HL-60 (cell line): ENCODE data around the gene GRAMD2A.

Experiments used
- DNase-seq, 2 experiments: peaks; one replicate each; pipeline ENCODE4 v3.0.0-alpha.2; 2010 to 2020; ENCODE audit warnings: low read depth in 1 of 2, low spot score in 1 of 2
- H3K27ac ChIP-seq: fragments of 250-450 bp; sonication (Bioruptor Pico); replicated peaks from 2 replicates; pipeline ENCODE4 v1.5.1; 2020; ENCODE audit warnings: mild to moderate bottlenecking, moderate library complexity
- H3K27me3 ChIP-seq: fragments of 250-450 bp; sonication (Bioruptor Pico); 2 replicates; pipeline ENCODE4 v1.5.1; 2021; ENCODE audit warnings: mild to moderate bottlenecking, moderate library complexity; ENCODE audit not compliant: insufficient read depth, poor library complexity, severe bottlenecking
- H3K4me3 ChIP-seq: replicated peaks from 2 replicates; pipeline ENCODE4 v1.5.1; 2011; ENCODE audit warnings: mild to moderate bottlenecking, control low read depth, low read length; ENCODE audit not compliant: insufficient read depth
- CTCF ChIP-seq: IDR thresholded peaks from one replicate; pipeline ENCODE4 v1.5.1; 2011; ENCODE audit warnings: low read length, control low read depth, inconsistent platforms; ENCODE audit not compliant: insufficient read depth
- GABPA ChIP-seq: IDR thresholded peaks from 2 replicates; pipeline ENCODE4 v1.6.1; 2012; ENCODE audit warnings: low read depth
- POLR2AphosphoS5 ChIP-seq: IDR thresholded peaks from 2 replicates; pipeline ENCODE4 v1.6.1; 2012; ENCODE audit warnings: low read depth
- REST ChIP-seq: IDR thresholded peaks from 2 replicates; pipeline ENCODE4 v1.6.1; 2012; ENCODE audit warnings: low read depth; ENCODE audit not compliant: insufficient replicate concordance
- SPI1 ChIP-seq: IDR thresholded peaks from 2 replicates; pipeline ENCODE4 v1.6.1; 2012; ENCODE audit warnings: low read depth, mild to moderate bottlenecking, borderline replicate concordance

GRAMD2A gene

GRCh38 chr15:72130272-72130671, 67.3 kb downstream of the GRAMD2A start:
- no peak for DNase-seq
- TF ChIP-seq SPI1 (no peak), REST (no peak), POLR2AphosphoS5 (no peak), CTCF (no peak), GABPA (no peak)
- H3K27me3 ChIP-seq, result no peaks in the 10 kb centered on the region
- no peak overlapping the region for H3K4me3 ChIP-seq
- H3K27ac ChIP-seq, result no peak overlapping the region

- Histone ChIP-seq H3K27ac (no peak overlapping the region), H3K27me3 (no peaks in the 10 kb centered on the region), H3K4me3 (no peak overlapping the region)
- DNase-seq, result no peak
- TF ChIP-seq CTCF (no peak), SPI1 (no peak), REST (no peak), GABPA (no peak), POLR2AphosphoS5 (no peak)
Observed at GRCh38 chr15:72128359-72128758, 69.2 kb downstream of the GRAMD2A start.

GRCh38 chr15:72127724-72128322, 69.8 kb downstream of the GRAMD2A start:
- no peak for DNase-seq
- no peak for TF ChIP-seq POLR2AphosphoS5
- TF ChIP-seq REST, result no peak
- TF ChIP-seq SPI1, result no peak
- Histone ChIP-seq H3K27ac (no peak overlapping the region), H3K4me3 (no peak overlapping the region), H3K27me3 (no peaks in the 10 kb centered on the region)
